Subcutaneous abdominal adipose tissue (tissue), 5 donors: ENCODE data around the gene CLBA1.
A peak's percentile ranks its signal among the peaks of the same experiment; 100 is the strongest.

Source experiments
- H3K27ac ChIP-seq: one replicate; pipeline ENCODE4 v1.7.0; 2013; ENCODE audit warnings: low read depth, mild to moderate bottlenecking, inconsistent platforms, low read length, moderate library complexity
- H3K27me3 ChIP-seq, 5 donors: one replicate each; pipeline ENCODE4 v1.7.0; 2013; ENCODE audit warnings: low read length in 5 of 5, inconsistent platforms in 1 of 5; ENCODE audit not compliant: control insufficient read depth in 5 of 5, insufficient read depth in 4 of 5
- H3K36me3 ChIP-seq, 5 donors: one replicate each; pipeline ENCODE4 v1.7.0; 2013; ENCODE audit warnings: low read length in 5 of 5; ENCODE audit not compliant: control insufficient read depth in 5 of 5, insufficient read depth in 5 of 5
- H3K4me1 ChIP-seq, 5 donors: one replicate each; pipeline ENCODE4 v1.7.0; 2013; ENCODE audit warnings: low read length in 5 of 5, mild to moderate bottlenecking in 3 of 5, moderate library complexity in 1 of 5; ENCODE audit not compliant: control insufficient read depth in 5 of 5, insufficient read depth in 5 of 5
- H3K4me3 ChIP-seq, 5 donors: one replicate each; pipeline ENCODE4 v1.7.0; 2013; ENCODE audit warnings: low read length in 5 of 5, low read depth in 1 of 5
- H3K9ac ChIP-seq, 5 donors: one replicate each; pipeline ENCODE4 v1.7.0; 2013; ENCODE audit warnings: low read length in 5 of 5, mild to moderate bottlenecking in 4 of 5, moderate library complexity in 3 of 5
- H3K9me3 ChIP-seq, 5 donors: one replicate each; pipeline ENCODE4 v1.7.0; 2013; ENCODE audit warnings: low read length in 5 of 5; ENCODE audit not compliant: control insufficient read depth in 5 of 5
- donor health status: healthy.
- donor health status: healthy.
- donor health status: healthy.
- donor health status: healthy.
- donor health status: healthy.

Gene CLBA1

GRCh38 chr14:105014032-105014431, 28.4 kb downstream of the CLBA1 start:
- no peak overlapping the region for H3K27ac ChIP-seq
- no peak overlapping the region for H3K4me3 ChIP-seq
- H3K4me1 ChIP-seq, result peaks cover 0 to 9% (median 1%) of the 10 kb centered on the region in 5 donors
- peaks cover 0 to 26% (median 17%) of the 10 kb centered on the region in 5 donors for H3K36me3 ChIP-seq
- H3K9ac ChIP-seq, result peak overlapping the region in 1 of 5 donors; percentile 28
- H3K9me3 ChIP-seq, result no peaks in the 10 kb centered on the region
- H3K27me3 ChIP-seq, result no peaks in the 10 kb centered on the region

- Histone ChIP-seq H3K27me3 (no peaks in the 10 kb centered on the region), H3K36me3 (peaks cover 0 to 21% (median 17%) of the 10 kb centered on the region in 5 donors), H3K9me3 (no peaks in the 10 kb centered on the region), H3K27ac (no peak overlapping the region), H3K9ac (no peak overlapping the region), H3K4me3 (no peak overlapping the region), H3K4me1 (peaks cover 0 to 15% (median 7%) of the 10 kb centered on the region in 5 donors)
These were observed 29.0 kb downstream of the CLBA1 start for GRCh38 chr14:105014631-105015030.

- Histone ChIP-seq H3K27me3 (no peaks in the 10 kb centered on the region), H3K4me1 (peaks cover 2 to 21% (median 13%) of the 10 kb centered on the region in 5 donors), H3K36me3 (peaks cover 0 to 15% (median 11%) of the 10 kb centered on the region in 5 donors), H3K9me3 (no peaks in the 10 kb centered on the region), H3K4me3 (no peak overlapping the region), H3K9ac (no peak overlapping the region), H3K27ac (no peak overlapping the region)
These were observed 29.7 kb downstream of the CLBA1 start for GRCh38 chr14:105015242-105015641.

GRCh38 chr14:105015905-105016304, 30.3 kb downstream of the CLBA1 start:
- Histone ChIP-seq H3K27me3 (no peaks in the 10 kb centered on the region), H3K36me3 (peaks cover 0 to 10% (median 8%) of the 10 kb centered on the region in 5 donors), H3K9ac (no peak overlapping the region), H3K4me3 (no peak overlapping the region), H3K4me1 (peaks cover 2 to 24% (median 15%) of the 10 kb centered on the region in 5 donors), H3K9me3 (no peaks in the 10 kb centered on the region), H3K27ac (no peak overlapping the region)

- H3K4me1 ChIP-seq, result peaks cover 2 to 31% (median 22%) of the 10 kb centered on the region in 5 donors
- H3K4me3 ChIP-seq, result no peak overlapping the region
- H3K36me3 ChIP-seq, result no peaks in the 10 kb centered on the region
- H3K9me3 ChIP-seq, result no peaks in the 10 kb centered on the region
- no peak overlapping the region for H3K9ac ChIP-seq
- no peak overlapping the region for H3K27ac ChIP-seq
- no peaks in the 10 kb centered on the region for H3K27me3 ChIP-seq
These were observed 32.8 kb downstream of the CLBA1 start for GRCh38 chr14:105018414-105018813.

GRCh38 chr14:105019861-105020814, 34.5 kb downstream of the CLBA1 start:
- Histone ChIP-seq H3K9ac (peak overlapping the region; percentile 38 to 84 (median 73)), H3K36me3 (no peaks in the 10 kb centered on the region), H3K27ac (no peak overlapping the region), H3K4me3 (peak overlapping the region; percentile 65 to 78 (median 69)), H3K9me3 (no peaks in the 10 kb centered on the region), H3K4me1 (peaks cover 2 to 31% (median 22%) of the 10 kb centered on the region in 5 donors), H3K27me3 (no peaks in the 10 kb centered on the region)

GRCh38 chr14:105020815-105021655, 35.4 kb downstream of the CLBA1 start, which contains the start of gene CDCA4:
Gene CDCA4 (minus strand): TSS chr14:105021083. CDS start chr14:105011929, 9,154 bp downstream.
- no peaks in the 10 kb centered on the region for H3K9me3 ChIP-seq
- no peaks in the 10 kb centered on the region for H3K36me3 ChIP-seq
- H3K4me1 ChIP-seq, result peaks cover 2 to 31% (median 22%) of the 10 kb centered on the region in 5 donors
- peak within 1 kb of the TSS; percentile 74 for H3K27ac ChIP-seq
- H3K4me3 ChIP-seq, result peak within 1 kb of the TSS; percentile 65 to 81 (median 77)
- peak within 1 kb of the TSS; percentile 39 to 89 (median 84) for H3K9ac ChIP-seq
- H3K27me3 ChIP-seq, result no peaks in the 10 kb centered on the region

GRCh38 chr14:105021656-105022275, 36.2 kb downstream of the CLBA1 start:
- Histone ChIP-seq H3K4me3 (peak overlapping the region; percentile 59 to 81 (median 76)), H3K27me3 (no peaks in the 10 kb centered on the region), H3K9me3 (no peaks in the 10 kb centered on the region), H3K9ac (peak overlapping the region; percentile 39 to 89 (median 84)), H3K27ac (peak overlapping the region; percentile 74), H3K4me1 (peaks cover 2 to 31% (median 22%) of the 10 kb centered on the region in 5 donors), H3K36me3 (no peaks in the 10 kb centered on the region)

- Histone ChIP-seq H3K27me3 (no peaks in the 10 kb centered on the region), H3K4me3 (peak overlapping the region in 1 of 5 donors; percentile 77), H3K9ac (peak overlapping the region in 1 of 5 donors; percentile 76), H3K9me3 (no peaks in the 10 kb centered on the region), H3K36me3 (no peaks in the 10 kb centered on the region), H3K27ac (no peak overlapping the region), H3K4me1 (peaks cover 2 to 31% (median 22%) of the 10 kb centered on the region in 5 donors)
These were observed 36.7 kb downstream of the CLBA1 start for GRCh38 chr14:105022276-105022670.
